Mesenchymal stem cell (in vitro differentiated cells and primary cell): Measurements from ENCODE around the gene KCNG4.

ENCODE experiments used
- DNase-seq: peaks from one replicate; pipeline ENCODE4 v3.0.0-alpha.2; 2013
- H2AFZ ChIP-seq: one replicate; pipeline ENCODE4 v1.6.1; 2013; ENCODE audit warnings: low read depth, mild to moderate bottlenecking, control low read depth, inconsistent platforms, low read length, moderate library complexity
- H2AK5ac ChIP-seq: 2 replicates; pipeline ENCODE4 v1.6.1; 2013; ENCODE audit warnings: low read length, moderate library complexity, mild to moderate bottlenecking, inconsistent platforms; ENCODE audit not compliant: severe bottlenecking
- H2BK120ac ChIP-seq: one replicate; pipeline ENCODE4 v1.6.1; 2013; ENCODE audit warnings: low read depth, mild to moderate bottlenecking, inconsistent platforms, low read length, moderate library complexity
- H2BK12ac ChIP-seq, 2 experiments: one replicate each; pipeline ENCODE4 v1.6.1; 2013; ENCODE audit warnings: inconsistent platforms in 2 of 2, low read length in 2 of 2, mild to moderate bottlenecking in 2 of 2, moderate library complexity in 2 of 2, control low read depth in 1 of 2
- H2BK15ac ChIP-seq: one replicate; pipeline ENCODE4 v1.6.1; 2013; ENCODE audit warnings: mild to moderate bottlenecking, low read depth, inconsistent platforms; ENCODE audit not compliant: poor library complexity, severe bottlenecking
- H2BK5ac ChIP-seq: 2 replicates; pipeline ENCODE4 v1.6.1; 2013; ENCODE audit warnings: low read depth, mild to moderate bottlenecking, low read length, control low read depth, inconsistent platforms; ENCODE audit not compliant: poor library complexity, severe bottlenecking
- H3K14ac ChIP-seq, 2 experiments: one replicate each; pipeline ENCODE4 v1.6.1; 2013; ENCODE audit warnings: inconsistent platforms in 2 of 2, low read length in 2 of 2, control low read depth in 1 of 2, mild to moderate bottlenecking in 1 of 2, moderate library complexity in 1 of 2
- H3K18ac ChIP-seq, 2 experiments: one replicate each; pipeline ENCODE4 v1.6.1; 2013; ENCODE audit warnings: inconsistent platforms in 2 of 2, low read length in 2 of 2, control low read depth in 1 of 2, low read depth in 1 of 2, mild to moderate bottlenecking in 1 of 2
- H3K23ac ChIP-seq, 2 experiments: one replicate each; pipeline ENCODE4 v1.6.1; 2013; ENCODE audit warnings: inconsistent platforms in 2 of 2, low read length in 2 of 2, mild to moderate bottlenecking in 2 of 2, moderate library complexity in 2 of 2, control low read depth in 1 of 2
- H3K27ac ChIP-seq: 2 replicates; pipeline ENCODE4 v1.5.1; 2013; ENCODE audit warnings: mild to moderate bottlenecking, moderate library complexity, low read length, control low read depth, inconsistent platforms; ENCODE audit not compliant: poor library complexity, severe bottlenecking
- H3K27me3 ChIP-seq, 2 experiments: 2 replicates each; pipeline versions ENCODE4 v1.6.1 to v1.7.0; 2013; ENCODE audit warnings: low read length in 2 of 2, mild to moderate bottlenecking in 2 of 2, moderate library complexity in 2 of 2, control low read depth in 1 of 2, inconsistent platforms in 1 of 2; ENCODE audit not compliant: control insufficient read depth in 1 of 2, insufficient read depth in 1 of 2
- H3K36me3 ChIP-seq, 2 experiments: 2 replicates each; pipeline versions ENCODE4 v1.6.1 to v1.7.0; 2013; ENCODE audit warnings: low read length in 2 of 2, control low read depth in 1 of 2, inconsistent platforms in 1 of 2, low read depth in 1 of 2, mild to moderate bottlenecking in 1 of 2; ENCODE audit not compliant: insufficient read depth in 2 of 2, control insufficient read depth in 1 of 2
- H3K4ac ChIP-seq, 2 experiments: one replicate each; pipeline ENCODE4 v1.6.1; 2013; ENCODE audit warnings: inconsistent platforms in 2 of 2, low read length in 2 of 2, mild to moderate bottlenecking in 2 of 2, moderate library complexity in 2 of 2, control low read depth in 1 of 2, low read depth in 1 of 2
- H3K4me1 ChIP-seq: 2 replicates; pipeline ENCODE4 v1.6.1; 2013; ENCODE audit warnings: low read depth, low read length, control low read depth; ENCODE audit not compliant: control insufficient read depth, insufficient read depth
- H3K4me2 ChIP-seq: 2 replicates; pipeline ENCODE4 v1.6.1; 2013; ENCODE audit warnings: low read length, mild to moderate bottlenecking, inconsistent platforms; ENCODE audit not compliant: poor library complexity, severe bottlenecking
- H3K4me3 ChIP-seq, 2 experiments: 2 replicates each; pipeline versions ENCODE4 v1.5.1 to v1.7.0; 2013; ENCODE audit warnings: low read length in 2 of 2, mild to moderate bottlenecking in 2 of 2, control low read depth in 1 of 2, low read depth in 1 of 2; ENCODE audit not compliant: insufficient read depth in 1 of 2
- H3K79me1 ChIP-seq: replicated peaks from 2 replicates; pipeline ENCODE4 v1.6.1; 2013; ENCODE audit warnings: mild to moderate bottlenecking, control low read depth, low read length, inconsistent platforms; ENCODE audit not compliant: poor library complexity, severe bottlenecking
- H3K9ac ChIP-seq: 2 replicates; pipeline ENCODE4 v1.7.0; 2013; ENCODE audit warnings: mild to moderate bottlenecking, low read length, moderate library complexity
- H3K9me3 ChIP-seq: 2 replicates; pipeline ENCODE4 v1.7.0; 2013; ENCODE audit warnings: mild to moderate bottlenecking, low read length; ENCODE audit not compliant: control insufficient read depth
- H4K8ac ChIP-seq: one replicate; pipeline ENCODE4 v1.6.1; 2013; ENCODE audit warnings: inconsistent platforms, mild to moderate bottlenecking, low read length, moderate library complexity
- H4K91ac ChIP-seq: one replicate; pipeline ENCODE4 v1.6.1; 2013; ENCODE audit warnings: mild to moderate bottlenecking, low read length, inconsistent platforms
- WGBS: methylation state at CpG from one replicate; pipeline ENCODE4 v1.1.7; 2013; ENCODE audit warnings: mixed read lengths; 5-methylcytosine and 5-hydroxymethylcytosine counted together

Gene KCNG4

DNA sequence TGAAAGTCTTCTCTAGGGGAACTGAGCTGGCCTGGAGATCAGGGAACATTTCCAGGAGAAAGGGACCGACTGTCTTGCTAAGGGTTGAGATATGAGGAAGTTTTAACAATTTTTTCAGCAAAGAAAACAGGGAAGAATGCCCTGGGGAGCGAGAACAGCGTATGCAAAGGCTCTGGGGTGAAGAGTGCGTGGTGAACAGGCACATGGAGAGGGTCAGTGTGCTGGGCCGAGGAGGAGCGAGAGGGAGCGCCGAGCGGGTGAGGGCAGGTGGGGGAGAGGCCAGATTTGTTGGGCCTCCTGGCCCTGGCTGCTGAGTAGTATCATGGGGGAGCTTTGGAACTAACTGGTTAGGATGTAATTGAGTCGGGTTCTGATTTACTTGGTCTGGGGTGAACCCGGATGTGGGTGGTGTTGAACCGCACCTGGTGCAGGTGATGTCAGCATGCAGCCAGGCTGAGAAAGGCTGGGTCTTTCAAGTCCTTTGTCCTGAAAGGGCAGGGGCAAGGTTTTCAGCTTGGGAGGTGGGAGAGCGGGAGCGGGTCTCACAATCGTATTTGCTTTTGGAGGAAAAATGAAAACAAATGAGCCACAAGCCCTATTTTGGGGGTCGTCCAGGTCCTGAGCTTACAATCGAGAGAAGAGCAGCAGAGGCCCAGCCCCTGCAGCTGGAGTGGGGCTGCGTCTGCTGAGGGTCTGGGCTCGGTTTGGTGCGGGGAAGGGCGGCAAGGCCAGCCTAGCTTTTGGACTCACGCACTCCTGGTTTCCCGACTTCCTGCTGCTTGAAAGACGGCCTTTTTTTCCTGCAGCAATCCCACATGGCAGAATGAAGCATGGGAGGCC lies 43.7 kb upstream of the KCNG4 start:
- peaks cover 16% of the 10 kb centered on the region for H3K4me1 ChIP-seq
- no peak overlapping the region for H3K4ac ChIP-seq
- H2AK5ac ChIP-seq, result no peak overlapping the region
- no peak overlapping the region for H2BK5ac ChIP-seq
- H3K9ac ChIP-seq, result no peak overlapping the region
- peaks cover 37 to 60% of the 10 kb centered on the region in 2 experiments for H3K27me3 ChIP-seq
- 53% methylated on average over 24 of the region's 24 CpGs for WGBS
- H3K79me1 ChIP-seq, result no peaks in the 10 kb centered on the region
- H3K4me3 ChIP-seq, result no peak overlapping the region
- H4K8ac ChIP-seq, result no peak overlapping the region
- peak overlapping the region in 1 of 2 experiments; percentile 80 for H2BK12ac ChIP-seq
- H2BK15ac ChIP-seq, result peak overlapping the region; percentile 1
- H3K9me3 ChIP-seq, result no peaks in the 10 kb centered on the region
- no peak overlapping the region for H2AFZ ChIP-seq
- H3K27ac ChIP-seq, result no peak overlapping the region
- H3K18ac ChIP-seq, result no peak overlapping the region
- no peaks in the 10 kb centered on the region for H3K36me3 ChIP-seq
- no peak overlapping the region for H3K14ac ChIP-seq
- H2BK120ac ChIP-seq, result no peak overlapping the region
- peak overlapping the region; percentile 21 for H4K91ac ChIP-seq
- no peak overlapping the region for H3K4me2 ChIP-seq
- no peak overlapping the region for H3K23ac ChIP-seq
- no peak for DNase-seq

DNA sequence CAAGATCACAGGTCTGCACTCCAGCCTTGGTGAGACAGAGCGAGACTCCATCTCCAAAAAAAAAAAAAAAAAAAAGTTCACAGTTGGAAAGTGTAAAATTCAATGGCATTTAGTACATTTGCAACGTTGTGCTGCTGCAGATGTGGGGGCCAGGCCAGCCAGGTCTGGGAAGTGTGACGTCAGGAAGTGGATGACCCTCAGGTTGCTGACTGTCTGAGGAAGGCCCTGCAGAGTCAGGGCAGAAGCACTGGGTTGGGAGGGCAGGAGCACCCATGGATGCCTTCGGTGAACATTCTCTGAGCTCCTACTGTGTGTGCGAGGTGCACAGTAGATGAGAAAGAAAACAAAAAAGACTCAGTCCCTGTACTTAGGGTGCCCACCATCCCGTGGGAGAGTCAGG lies 42.7 kb upstream of the KCNG4 start:
- Histone ChIP-seq H3K4me2 (no peak overlapping the region), H2BK5ac (no peak overlapping the region), H3K27me3 (peaks cover 35 to 59% of the 10 kb centered on the region in 2 experiments), H3K23ac (no peak overlapping the region), H3K9me3 (no peaks in the 10 kb centered on the region), H3K27ac (no peak overlapping the region), H2BK15ac (no peak overlapping the region), H3K36me3 (no peaks in the 10 kb centered on the region), H2AK5ac (no peak overlapping the region), H3K14ac (no peak overlapping the region), H3K4ac (no peak overlapping the region), H3K9ac (no peak overlapping the region), H3K4me1 (peaks cover 16% of the 10 kb centered on the region), H4K91ac (no peak overlapping the region), H2BK120ac (no peak overlapping the region), H4K8ac (no peak overlapping the region), H3K79me1 (no peaks in the 10 kb centered on the region), H2BK12ac (no peak overlapping the region), H3K18ac (no peak overlapping the region), H3K4me3 (no peak overlapping the region), H2AFZ (no peak overlapping the region)
- 74% methylated on average over 6 of the region's 6 CpGs for WGBS
- no peak for DNase-seq

DNA sequence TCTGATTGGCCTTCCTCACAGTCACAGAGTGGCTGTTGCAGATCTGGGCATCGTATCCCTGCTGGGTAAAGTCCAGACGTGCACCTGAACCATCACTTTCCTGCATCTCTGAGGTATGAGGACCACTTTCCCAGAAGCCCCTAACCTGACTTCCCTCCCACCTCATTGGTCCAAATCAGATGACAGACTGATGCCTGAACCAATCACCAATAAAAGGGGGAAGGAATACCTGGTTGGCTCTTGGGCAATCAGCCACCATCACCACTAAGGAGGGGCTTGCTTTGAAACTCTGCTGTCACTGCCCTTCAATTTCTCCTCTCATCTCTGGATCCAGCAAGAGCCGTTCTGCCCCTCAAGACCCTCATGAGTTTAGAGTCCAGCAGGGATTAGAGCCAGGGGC lies 41.3 kb upstream of the KCNG4 start:
- Histone ChIP-seq H4K8ac (no peak overlapping the region), H3K14ac (no peak overlapping the region), H3K4me1 (peaks cover 8% of the 10 kb centered on the region), H4K91ac (no peak overlapping the region), H3K9ac (no peak overlapping the region), H3K27me3 (peaks cover 35 to 54% of the 10 kb centered on the region in 2 experiments), H2AFZ (no peak overlapping the region), H3K23ac (no peak overlapping the region), H2BK120ac (no peak overlapping the region), H3K4me2 (no peak overlapping the region), H3K18ac (no peak overlapping the region), H2BK5ac (no peak overlapping the region), H2AK5ac (no peak overlapping the region), H3K27ac (no peak overlapping the region), H2BK12ac (no peak overlapping the region), H3K9me3 (no peaks in the 10 kb centered on the region), H3K4me3 (no peak overlapping the region), H3K79me1 (no peaks in the 10 kb centered on the region), H2BK15ac (no peak overlapping the region), H3K4ac (no peak overlapping the region), H3K36me3 (no peaks in the 10 kb centered on the region)
- 95% methylated on average over 3 of the region's 3 CpGs for WGBS
- DNase-seq, result peak; percentile 32

DNA sequence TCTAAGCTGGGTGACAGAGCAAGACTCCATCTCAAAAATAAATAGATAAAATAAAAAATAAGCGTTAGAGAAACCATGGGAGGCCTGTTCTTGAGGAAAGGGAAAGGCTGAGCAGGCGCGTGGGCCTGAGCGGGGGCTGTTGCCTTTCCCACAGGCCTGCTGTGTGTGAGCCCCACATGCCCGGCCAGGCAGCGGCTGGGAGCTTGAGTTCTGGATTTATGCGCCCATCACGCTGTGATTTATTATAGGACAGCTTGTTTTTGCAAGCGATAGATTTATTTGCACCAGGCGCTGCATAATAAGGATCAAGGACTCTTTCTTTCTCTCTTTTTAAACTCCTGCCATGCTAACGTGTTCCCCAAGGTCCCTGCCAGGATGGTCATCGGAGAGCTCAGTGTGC lies 40.1 kb upstream of the KCNG4 start:
- H2BK15ac ChIP-seq, result no peak overlapping the region
- DNase-seq, result no peak
- no peak overlapping the region for H3K4me2 ChIP-seq
- H2BK12ac ChIP-seq, result no peak overlapping the region
- no peak overlapping the region for H3K4me3 ChIP-seq
- no peak overlapping the region for H3K27ac ChIP-seq
- H2BK120ac ChIP-seq, result no peak overlapping the region
- H3K27me3 ChIP-seq, result peaks cover 41 to 66% of the 10 kb centered on the region in 2 experiments
- H2AK5ac ChIP-seq, result no peak overlapping the region
- H3K9me3 ChIP-seq, result no peaks in the 10 kb centered on the region
- H3K79me1 ChIP-seq, result no peaks in the 10 kb centered on the region
- no peak overlapping the region for H2BK5ac ChIP-seq
- H3K4me1 ChIP-seq, result peaks cover 7% of the 10 kb centered on the region
- H3K36me3 ChIP-seq, result no peaks in the 10 kb centered on the region
- H3K14ac ChIP-seq, result no peak overlapping the region
- WGBS, result 89% methylated on average over 12 of the region's 12 CpGs
- H4K8ac ChIP-seq, result no peak overlapping the region
- no peak overlapping the region for H4K91ac ChIP-seq
- H3K18ac ChIP-seq, result no peak overlapping the region
- no peak overlapping the region for H2AFZ ChIP-seq
- no peak overlapping the region for H3K4ac ChIP-seq
- no peak overlapping the region for H3K9ac ChIP-seq
- H3K23ac ChIP-seq, result no peak overlapping the region
